Measurements from ENCODE around the gene PCSK6.
"Not testable (repeated sequence)": the region's sequence is repeated elsewhere in the genome, so short reads cannot be mapped to it uniquely, and the experiment has no call there.

Gene PCSK6

GRCh38 chr15:101464999-101465669 lies 24.4 kb downstream of the PCSK6 start:
- Histone ChIP-seq H3K36me3 (ENCODE audit: insufficient read depth, low read length) (no peaks in the 10 kb centered on the region), H3K4me3 (ENCODE audit: low read depth in 1 of 2, low read length in 2 of 2) (no peak overlapping the region), H3K9ac (ENCODE audit: low read depth, low read length) (no peak overlapping the region), H4K20me1 (ENCODE audit: insufficient read depth, low read length) (no peaks in the 10 kb centered on the region), H3K4me1 (ENCODE audit: insufficient read depth, low read length) (peaks cover 33% of the 10 kb centered on the region), H3K27ac (ENCODE audit: low read length) (no peak overlapping the region), H3K4me2 (ENCODE audit: insufficient read depth, low read length) (no peak overlapping the region), H3K9me3 (ENCODE audit: insufficient read depth, low read length, severe bottlenecking) (no peaks in the 10 kb centered on the region), H3K27me3 (ENCODE audit: insufficient read depth, low read length, poor library complexity) (no peaks in the 10 kb centered on the region), H3K79me2 (ENCODE audit: insufficient read depth, low read length) (no peaks in the 10 kb centered on the region), H2AFZ (ENCODE audit: low read depth, low read length) (no peak overlapping the region)
- DNase-seq = no peak
- TF ChIP-seq EZH2 (IDR thresholded peaks at IDR 0.05; ENCODE audit: borderline replicate concordance, low read depth, low read length, severe bottlenecking) = no peak
- TF ChIP-seq CTCF (IDR thresholded peaks at IDR 0.05; ENCODE audit: borderline replicate concordance, extremely low read depth, low read length, poor library complexity, severe bottlenecking) = no peak
- ATAC-seq (ENCODE audit: insufficient read depth, low read depth) = no peak

- no peaks in the 10 kb centered on the region for H3K79me2 ChIP-seq (ENCODE audit: insufficient read depth, low read length)
- H3K4me1 ChIP-seq (ENCODE audit: insufficient read depth, low read length) = peaks cover 35% of the 10 kb centered on the region
- peak overlapping the region; percentile 56; the same call in 1 of the 2 replicates for H3K27ac ChIP-seq (ENCODE audit: low read length)
- ATAC-seq (ENCODE audit: insufficient read depth, low read depth) (no peak), DNase-seq (no peak)
- no peaks in the 10 kb centered on the region for H3K36me3 ChIP-seq (ENCODE audit: insufficient read depth, low read length)
- no peaks in the 10 kb centered on the region for H3K9me3 ChIP-seq (ENCODE audit: insufficient read depth, low read length, severe bottlenecking)
- no peak overlapping the region for H2AFZ ChIP-seq (ENCODE audit: low read depth, low read length)
- no peak overlapping the region for H3K4me3 ChIP-seq (ENCODE audit: low read depth in 1 of 2, low read length in 2 of 2)
- TF ChIP-seq EZH2 (IDR thresholded peaks at IDR 0.05; ENCODE audit: borderline replicate concordance, low read depth, low read length, severe bottlenecking) = no peak
- TF ChIP-seq CTCF (IDR thresholded peaks at IDR 0.05; ENCODE audit: borderline replicate concordance, extremely low read depth, low read length, poor library complexity, severe bottlenecking) = no peak
- H3K4me2 ChIP-seq (ENCODE audit: insufficient read depth, low read length) = no peak overlapping the region
- no peak overlapping the region for H3K9ac ChIP-seq (ENCODE audit: low read depth, low read length)
- H3K27me3 ChIP-seq (ENCODE audit: insufficient read depth, low read length, poor library complexity) = no peaks in the 10 kb centered on the region
- no peaks in the 10 kb centered on the region for H4K20me1 ChIP-seq (ENCODE audit: insufficient read depth, low read length)
These were observed 25.1 kb downstream of the PCSK6 start for GRCh38 chr15:101464256-101464998.

GRCh38 chr15:101463696-101464095 lies 25.8 kb downstream of the PCSK6 start:
- Histone ChIP-seq H3K27ac (ENCODE audit: low read length) (peak overlapping the region; percentile 22; the same call in 1 of the 2 replicates), H3K4me1 (ENCODE audit: insufficient read depth, low read length) (peaks cover 35% of the 10 kb centered on the region)
- not testable (repeated sequence) for DNase-seq; H3K9ac ChIP-seq (ENCODE audit: low read depth, low read length); H3K27me3 ChIP-seq (ENCODE audit: insufficient read depth, low read length, poor library complexity); H3K79me2 ChIP-seq (ENCODE audit: insufficient read depth, low read length); H3K4me3 ChIP-seq (ENCODE audit: low read depth in 1 of 2, low read length in 2 of 2); H3K9me3 ChIP-seq (ENCODE audit: insufficient read depth, low read length, severe bottlenecking); H3K4me2 ChIP-seq (ENCODE audit: insufficient read depth, low read length); H4K20me1 ChIP-seq (ENCODE audit: insufficient read depth, low read length); ATAC-seq (ENCODE audit: insufficient read depth, low read depth); H3K36me3 ChIP-seq (ENCODE audit: insufficient read depth, low read length); H2AFZ ChIP-seq (ENCODE audit: low read depth, low read length)

- no peak overlapping the region for H3K4me2 ChIP-seq (ENCODE audit: insufficient read depth, low read length)
- H3K27me3 ChIP-seq (ENCODE audit: insufficient read depth, low read length, poor library complexity) = no peaks in the 10 kb centered on the region
- no peak overlapping the region for H3K4me3 ChIP-seq (ENCODE audit: low read depth in 1 of 2, low read length in 2 of 2)
- no peak for DNase-seq
- no peak overlapping the region for H3K9ac ChIP-seq (ENCODE audit: low read depth, low read length)
- H4K20me1 ChIP-seq (ENCODE audit: insufficient read depth, low read length) = no peaks in the 10 kb centered on the region
- H3K36me3 ChIP-seq (ENCODE audit: insufficient read depth, low read length) = no peaks in the 10 kb centered on the region
- ATAC-seq (ENCODE audit: insufficient read depth, low read depth) = no peak
- no peaks in the 10 kb centered on the region for H3K9me3 ChIP-seq (ENCODE audit: insufficient read depth, low read length, severe bottlenecking)
- no peak overlapping the region for H2AFZ ChIP-seq (ENCODE audit: low read depth, low read length)
- TF ChIP-seq EZH2 (IDR thresholded peaks at IDR 0.05; ENCODE audit: borderline replicate concordance, low read depth, low read length, severe bottlenecking) = no peak
- TF ChIP-seq CTCF (IDR thresholded peaks at IDR 0.05; ENCODE audit: borderline replicate concordance, extremely low read depth, low read length, poor library complexity, severe bottlenecking) = no peak
- peak overlapping the region; percentile 22; the same call in 1 of the 2 replicates for H3K27ac ChIP-seq (ENCODE audit: low read length)
- peaks cover 35% of the 10 kb centered on the region for H3K4me1 ChIP-seq (ENCODE audit: insufficient read depth, low read length)
- no peaks in the 10 kb centered on the region for H3K79me2 ChIP-seq (ENCODE audit: insufficient read depth, low read length)
These were observed 26.2 kb downstream of the PCSK6 start for GRCh38 chr15:101463270-101463669.
